GM23338 (cell line): Measurements from ENCODE around the gene UNC5C.

Experiments used
- EZH2 ChIP-seq: fragments of 200-600 bp; sonication (generic); IDR thresholded peaks from one replicate; pipeline ENCODE4 v1.8.0; 2017; ENCODE audit warnings: antibody characterized with exemption, mild to moderate bottlenecking, low read depth; ENCODE audit not compliant: unreplicated experiment
- NANOG ChIP-seq: IDR thresholded peaks from 2 replicates; pipeline ENCODE4 v1.6.1; 2016; ENCODE audit warnings: antibody characterized with exemption, borderline replicate concordance
- TF ChIP-seq, protein P1 (sequence below): IDR thresholded peaks from 2 replicates; pipeline ENCODE4 v1.6.1; 2016; ENCODE audit warnings: antibody characterized with exemption
- TF ChIP-seq, protein P2 (sequence below), 2 experiments: fragments of 200-600 bp in 1 of 2; sonication (generic) in 1 of 2; conservative IDR thresholded peaks; 2 replicates each; pipeline versions ENCODE4 v1.5.1 to v1.6.1; 2016 to 2017; ENCODE audit warnings: antibody characterized with exemption in 2 of 2, low read depth in 2 of 2, mild to moderate bottlenecking in 2 of 2, moderate library complexity in 1 of 2

DNA sequence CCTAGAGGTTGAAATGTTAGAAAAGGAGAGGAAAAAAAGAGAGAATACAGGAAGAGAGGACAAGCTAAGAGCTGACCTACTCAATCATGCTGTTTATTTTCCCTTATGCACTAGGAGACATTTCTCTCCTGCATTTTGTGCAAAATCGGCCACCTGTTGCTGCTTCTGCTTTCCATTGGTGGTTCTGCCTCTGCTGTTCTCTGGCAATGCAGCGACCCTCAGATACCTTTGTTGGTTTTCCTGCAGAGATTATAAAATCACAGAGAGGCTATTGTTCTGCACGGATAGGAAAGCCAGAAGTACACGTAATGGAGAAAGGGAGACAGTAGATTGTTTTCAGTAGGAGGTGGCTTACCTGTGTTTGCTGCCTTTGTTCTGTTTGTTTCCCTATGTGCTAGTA, 108.9 kb downstream of the UNC5C start:
- TF ChIP-seq EZH2 (no peak), NANOG (no peak)
- TF ChIP-seq, protein P1, sequence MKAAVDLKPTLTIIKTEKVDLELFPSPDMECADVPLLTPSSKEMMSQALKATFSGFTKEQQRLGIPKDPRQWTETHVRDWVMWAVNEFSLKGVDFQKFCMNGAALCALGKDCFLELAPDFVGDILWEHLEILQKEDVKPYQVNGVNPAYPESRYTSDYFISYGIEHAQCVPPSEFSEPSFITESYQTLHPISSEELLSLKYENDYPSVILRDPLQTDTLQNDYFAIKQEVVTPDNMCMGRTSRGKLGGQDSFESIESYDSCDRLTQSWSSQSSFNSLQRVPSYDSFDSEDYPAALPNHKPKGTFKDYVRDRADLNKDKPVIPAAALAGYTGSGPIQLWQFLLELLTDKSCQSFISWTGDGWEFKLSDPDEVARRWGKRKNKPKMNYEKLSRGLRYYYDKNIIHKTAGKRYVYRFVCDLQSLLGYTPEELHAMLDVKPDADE = no peak
- TF ChIP-seq, protein P2, sequence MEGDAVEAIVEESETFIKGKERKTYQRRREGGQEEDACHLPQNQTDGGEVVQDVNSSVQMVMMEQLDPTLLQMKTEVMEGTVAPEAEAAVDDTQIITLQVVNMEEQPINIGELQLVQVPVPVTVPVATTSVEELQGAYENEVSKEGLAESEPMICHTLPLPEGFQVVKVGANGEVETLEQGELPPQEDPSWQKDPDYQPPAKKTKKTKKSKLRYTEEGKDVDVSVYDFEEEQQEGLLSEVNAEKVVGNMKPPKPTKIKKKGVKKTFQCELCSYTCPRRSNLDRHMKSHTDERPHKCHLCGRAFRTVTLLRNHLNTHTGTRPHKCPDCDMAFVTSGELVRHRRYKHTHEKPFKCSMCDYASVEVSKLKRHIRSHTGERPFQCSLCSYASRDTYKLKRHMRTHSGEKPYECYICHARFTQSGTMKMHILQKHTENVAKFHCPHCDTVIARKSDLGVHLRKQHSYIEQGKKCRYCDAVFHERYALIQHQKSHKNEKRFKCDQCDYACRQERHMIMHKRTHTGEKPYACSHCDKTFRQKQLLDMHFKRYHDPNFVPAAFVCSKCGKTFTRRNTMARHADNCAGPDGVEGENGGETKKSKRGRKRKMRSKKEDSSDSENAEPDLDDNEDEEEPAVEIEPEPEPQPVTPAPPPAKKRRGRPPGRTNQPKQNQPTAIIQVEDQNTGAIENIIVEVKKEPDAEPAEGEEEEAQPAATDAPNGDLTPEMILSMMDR (conservative IDR thresholded peaks at IDR 0.05; ENCODE audit: low read depth in 2 of 2) = no peak
